Fibroblast of lung (primary cell): ENCODE measurements around the gene NR3C2. TPM values are rescaled to one million over a fixed set of nuclear protein-coding genes. Genes with fewer than 3 reads are reported as not detected.

Experiments used
- DNase-seq, 2 donors: peaks; one replicate each; pipeline versions ENCODE4 v3.0.0 to v3.0.0-alpha.2; 2010; ENCODE audit warnings: low read depth in 2 of 2
- H2AFZ ChIP-seq: 2 replicates; pipeline ENCODE4 v1.5.1; 2012; ENCODE audit warnings: low read length, control low read depth, inconsistent platforms
- H3K27ac ChIP-seq: 2 replicates; pipeline ENCODE4 v1.5.1; 2011; ENCODE audit warnings: low read length, control low read depth; ENCODE audit not compliant: insufficient read depth
- H3K27me3 ChIP-seq: 2 replicates; pipeline ENCODE4 v1.5.1; 2011; ENCODE audit warnings: mild to moderate bottlenecking, low read length; ENCODE audit not compliant: control insufficient read depth, insufficient read depth
- H3K36me3 ChIP-seq: 2 replicates; pipeline ENCODE4 v1.5.1; 2011; ENCODE audit warnings: low read length; ENCODE audit not compliant: control insufficient read depth, insufficient read depth
- H3K4me1 ChIP-seq: 2 replicates; pipeline ENCODE4 v1.5.1; 2011; ENCODE audit warnings: low read length; ENCODE audit not compliant: control insufficient read depth, insufficient read depth; ENCODE audit errors: extremely low read depth
- H3K4me2 ChIP-seq: 2 replicates; pipeline ENCODE4 v1.5.1; 2011; ENCODE audit warnings: low read length, control low read depth; ENCODE audit not compliant: insufficient read depth; ENCODE audit errors: extremely low read depth
- H3K4me3 ChIP-seq, 4 experiments: fragments of 200-600 bp in 1 of 4; sonication (generic) in 1 of 4; replicated peaks in 1 of 4; 2 replicates each; pipeline ENCODE4 v1.5.1; 2011 to 2016; ENCODE audit warnings: low read length in 4 of 4, low read depth in 3 of 4, mild to moderate bottlenecking in 3 of 4, control low read depth in 2 of 4, inconsistent platforms in 1 of 4, mixed read lengths in 1 of 4; ENCODE audit not compliant: insufficient read depth in 1 of 4; ENCODE audit errors: control extremely low read depth in 1 of 4
- H3K79me2 ChIP-seq: 2 replicates; pipeline ENCODE4 v1.5.1; 2012; ENCODE audit warnings: mild to moderate bottlenecking, low read length, inconsistent platforms; ENCODE audit not compliant: control insufficient read depth, insufficient read depth
- H3K9ac ChIP-seq: 2 replicates; pipeline ENCODE4 v1.5.1; 2011; ENCODE audit warnings: mild to moderate bottlenecking, low read length, control low read depth; ENCODE audit not compliant: insufficient read depth
- H3K9me3 ChIP-seq: 2 replicates; pipeline ENCODE4 v1.5.1; 2012; ENCODE audit warnings: low read depth, low read length; ENCODE audit not compliant: control insufficient read depth, insufficient read depth
- H4K20me1 ChIP-seq: 2 replicates; pipeline ENCODE4 v1.5.1; 2011; ENCODE audit warnings: low read length; ENCODE audit not compliant: control insufficient read depth, insufficient read depth; ENCODE audit errors: extremely low read depth
- CTCF ChIP-seq, 2 donors: IDR thresholded peaks in 1 of 2; conservative IDR thresholded peaks in 1 of 2; 1 replicate in 1 of 2; 2 replicates in 1 of 2; pipeline ENCODE4 v1.5.1; 2011 to 2012; ENCODE audit warnings: low read length in 2 of 2, control low read depth in 1 of 2, inconsistent platforms in 1 of 2, low read depth in 1 of 2, mild to moderate bottlenecking in 1 of 2
- EZH2 ChIP-seq: IDR thresholded peaks from 2 replicates; pipeline ENCODE4 v1.5.1; 2012; ENCODE audit warnings: low read length, control low read depth, mild to moderate bottlenecking; ENCODE audit errors: missing control alignments
- polyA plus RNA-seq, 2 donors: library from polyadenylated mRNA; depleted of rRNA in 1 of 2; stranded (reverse) in 1 of 2; unstranded in 1 of 2; fragments of >200 nt; gene quantifications; 2 replicates each; pipeline ENCODE4 v1.2.1, GENCODE V29; 2011 to 2012; ENCODE audit warnings: missing spikeins in 1 of 2
- total RNA-seq: library from RNA; depleted of rRNA; stranded (reverse); fragments of >200 nt; gene quantifications from 2 replicates; pipeline ENCODE4 v1.2.1, GENCODE V29; 2014

Gene NR3C2
- total and polyA plus RNA-seq, 2 donors (not counting 1 experiment from before 2014, with no cell fraction given): 1.9 to 7.4 TPM

DNA sequence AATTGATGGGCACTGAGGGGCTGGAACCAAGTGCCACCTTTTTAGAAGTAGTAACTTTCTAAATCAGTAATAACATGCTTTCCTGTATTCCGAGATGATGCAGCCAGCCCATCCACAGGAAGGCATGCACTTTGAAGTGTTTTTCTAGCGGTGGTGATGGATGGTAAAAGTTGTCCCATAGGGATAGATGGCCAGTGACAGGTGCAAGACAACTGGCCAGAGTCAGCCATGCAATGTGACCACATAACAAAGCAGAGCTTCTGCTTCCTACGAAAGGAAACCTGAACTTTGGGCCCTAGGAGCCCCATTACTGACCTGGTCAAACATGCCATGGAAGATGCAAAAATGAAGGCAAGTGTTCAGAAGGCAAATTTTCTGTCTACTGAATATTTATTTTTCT, 72.3 kb downstream of the NR3C2 start:
- H3K9ac ChIP-seq: no peak overlapping the region
- no peaks in the 10 kb centered on the region for H3K9me3 ChIP-seq

DNA sequence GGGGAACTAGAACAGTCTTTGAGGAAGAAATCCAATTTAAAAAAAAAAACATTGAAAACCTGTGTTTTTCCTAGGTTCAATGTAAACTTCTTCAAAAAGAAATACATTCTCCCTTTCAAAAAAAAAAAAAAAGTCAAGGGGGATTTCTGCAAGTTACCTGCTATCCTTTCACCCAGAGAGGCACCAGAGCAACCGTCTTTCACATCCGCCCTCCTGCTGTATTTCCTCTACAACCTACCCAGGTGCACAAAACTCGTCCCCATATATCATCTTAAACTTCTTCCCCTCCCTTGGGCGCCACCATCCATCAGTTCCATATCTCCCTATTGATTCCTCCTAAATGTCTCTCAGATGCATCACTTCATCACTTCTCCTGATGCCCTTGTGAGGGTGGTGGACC, 74.5 kb downstream of the NR3C2 start:
- Histone ChIP-seq H3K9ac (no peak overlapping the region), H3K4me3 (no peak overlapping the region), H3K4me2 (no peak overlapping the region), H3K27me3 (no peaks in the 10 kb centered on the region), H2AFZ (no peak overlapping the region), H3K36me3 (no peaks in the 10 kb centered on the region), H3K79me2 (no peaks in the 10 kb centered on the region), H3K9me3 (no peaks in the 10 kb centered on the region), H3K4me1 (no peaks in the 10 kb centered on the region), H3K27ac (no peak overlapping the region), H4K20me1 (no peaks in the 10 kb centered on the region)
- DNase-seq: no peak
- no peak for TF ChIP-seq EZH2
- no peak for TF ChIP-seq CTCF (conservative IDR thresholded peaks at IDR 0.05 in 1 of 2, IDR thresholded peaks at IDR 0.05 in 1 of 2; ENCODE audit: low read depth in 1 of 2, low read length in 2 of 2)

More for the DNA sequence above, 72.3 kb downstream of the NR3C2 start:
- H3K36me3 ChIP-seq: no peaks in the 10 kb centered on the region
- H3K4me1 ChIP-seq: no peaks in the 10 kb centered on the region
- H2AFZ ChIP-seq: no peak overlapping the region
- H3K79me2 ChIP-seq: no peaks in the 10 kb centered on the region
- TF ChIP-seq CTCF (conservative IDR thresholded peaks at IDR 0.05 in 1 of 2, IDR thresholded peaks at IDR 0.05 in 1 of 2; ENCODE audit: low read depth in 1 of 2, low read length in 2 of 2) (no peak), EZH2 (no peak)
- no peaks in the 10 kb centered on the region for H4K20me1 ChIP-seq
- no peak overlapping the region for H3K4me3 ChIP-seq
- no peak overlapping the region for H3K4me2 ChIP-seq
- no peaks in the 10 kb centered on the region for H3K27me3 ChIP-seq
- no peak overlapping the region for H3K27ac ChIP-seq
- no peak for DNase-seq

DNA sequence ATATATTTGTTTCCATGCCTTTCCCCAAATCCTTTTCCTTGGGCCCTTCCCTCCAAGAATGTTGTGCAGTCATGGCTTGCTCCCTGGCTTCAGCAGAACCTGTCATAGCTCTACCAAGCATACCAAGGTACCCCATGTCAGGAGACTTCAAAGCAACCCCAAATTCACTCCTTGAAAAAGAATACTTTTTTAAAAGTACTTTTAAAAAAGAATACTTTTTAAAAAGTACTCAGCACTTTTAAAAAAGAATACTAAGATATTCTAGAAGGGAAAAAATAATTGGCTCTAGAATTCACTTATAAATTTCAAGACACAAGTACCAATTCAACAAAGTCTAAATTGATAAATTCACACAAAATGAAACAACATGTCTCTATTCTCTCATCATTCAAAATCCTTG, 76.0 kb downstream of the NR3C2 start:
- H2AFZ ChIP-seq: no peak overlapping the region
- H3K79me2 ChIP-seq: no peaks in the 10 kb centered on the region
- no peak overlapping the region for H3K4me3 ChIP-seq
- no peak overlapping the region for H3K27ac ChIP-seq
- no peak overlapping the region for H3K4me2 ChIP-seq
- TF ChIP-seq EZH2: no peak
- no peak for TF ChIP-seq CTCF (conservative IDR thresholded peaks at IDR 0.05 in 1 of 2, IDR thresholded peaks at IDR 0.05 in 1 of 2; ENCODE audit: low read depth in 1 of 2, low read length in 2 of 2)
- no peaks in the 10 kb centered on the region for H3K36me3 ChIP-seq
- H3K27me3 ChIP-seq: no peaks in the 10 kb centered on the region
- no peaks in the 10 kb centered on the region for H3K4me1 ChIP-seq
- DNase-seq: no peak
- H3K9ac ChIP-seq: no peak overlapping the region
- no peaks in the 10 kb centered on the region for H3K9me3 ChIP-seq
- H4K20me1 ChIP-seq: no peaks in the 10 kb centered on the region
